K562 (cell line): ENCODE results near the gene PTRH1. TPM values are rescaled to one million over a fixed set of nuclear protein-coding genes. Genes with fewer than 3 reads are reported as not detected.

ENCODE experiments used
- MTA1 ChIP-seq: fragments of 450-650 bp; IDR thresholded peaks from 2 replicates; pipeline ENCODE4 v1.6.1; 2017; ENCODE audit warnings: borderline replicate concordance
- SP1 ChIP-seq: sonication (generic); formaldehyde crosslinking; IDR thresholded peaks from 2 replicates; pipeline ENCODE4 v1.8.1; 2022; ENCODE audit warnings: mild to moderate bottlenecking, missing genetic modification reagents
- SRSF7 ChIP-seq: fragments of 200-400 bp; formaldehyde crosslinking; optimal IDR thresholded peaks from 2 replicates; pipeline ENCODE3; 2017; ENCODE audit warnings: mild to moderate bottlenecking, low read depth, low read length
- TGIF2 ChIP-seq: sonication (generic); formaldehyde crosslinking; IDR thresholded peaks from 2 replicates; pipeline ENCODE4 v1.8.1; 2022; ENCODE audit warnings: mild to moderate bottlenecking, missing genetic modification reagents, moderate library complexity
- polyA plus RNA-seq, 8 experiments: library from polyadenylated mRNA; depleted of rRNA in 4 of 8; stranded (reverse) in 5 of 8; unstranded in 3 of 8; fragments of >200 nt; fragmentation: Nextera tagmentation in 2 of 8; fragmentation: Illumina TruSeq in 1 of 8; extraction: Ambion mirVana in 2 of 8; extraction: Trizol in 1 of 8; gene quantifications; 2 replicates each; pipeline versions ENCODE4 v1.2.1 to v1.2.3, GENCODE V29; 2011 to 2014; ENCODE audit warnings: inconsistent platforms in 1 of 8, missing spikeins in 1 of 8
- total RNA-seq, 7 experiments: library from RNA; depleted of rRNA in 6 of 7; stranded (reverse); fragments of >200 nt in 6 of 7; fragmentation: Illumina TruSeq in 2 of 7; extraction: Trizol in 2 of 7; gene quantifications; 2 replicates each; pipeline versions ENCODE4 v1.2.1 to v1.2.3, GENCODE V29; 2011 to 2021; ENCODE audit warnings: low replicate concordance in 1 of 7
- TF ChIP-seq, protein P1 (sequence below): fragments of 450-650 bp; IDR thresholded peaks from 2 replicates; pipeline ENCODE4 v1.6.1; 2016; ENCODE audit warnings: mild to moderate bottlenecking, moderate library complexity
- TF ChIP-seq, protein P2 (sequence below): fragments of 450-650 bp; IDR thresholded peaks from 2 replicates; pipeline ENCODE4 v1.6.1; 2016; ENCODE audit warnings: missing biosample characterization, missing genetic modification characterization
- TF ChIP-seq, protein P3 (sequence below): sonication (generic); formaldehyde crosslinking; IDR thresholded peaks from 2 replicates; pipeline ENCODE4 v1.9.0; 2022; ENCODE audit warnings: mild to moderate bottlenecking, missing genetic modification reagents
- TF ChIP-seq, protein P4 (sequence below), 2 experiments: IDR thresholded peaks; 2 replicates each; pipeline ENCODE4 v1.6.1; 2012; ENCODE audit warnings: improper control_type of control experiment in 2 of 2, low read depth in 2 of 2, low read length in 2 of 2, borderline replicate concordance in 1 of 2
- TF ChIP-seq, protein P5 (sequence below): sonication (generic); formaldehyde crosslinking; IDR thresholded peaks from 2 replicates; pipeline ENCODE4 v1.8.1; 2023; ENCODE audit warnings: mild to moderate bottlenecking, missing genetic modification reagents

PTRH1 gene
- total and polyA plus RNA-seq, 9 of the 15 experiments (the other 6 are each of a cell fraction or from before 2014, with no cell fraction given) = 0.63 to 43.1 (median 5.7) TPM

DNA sequence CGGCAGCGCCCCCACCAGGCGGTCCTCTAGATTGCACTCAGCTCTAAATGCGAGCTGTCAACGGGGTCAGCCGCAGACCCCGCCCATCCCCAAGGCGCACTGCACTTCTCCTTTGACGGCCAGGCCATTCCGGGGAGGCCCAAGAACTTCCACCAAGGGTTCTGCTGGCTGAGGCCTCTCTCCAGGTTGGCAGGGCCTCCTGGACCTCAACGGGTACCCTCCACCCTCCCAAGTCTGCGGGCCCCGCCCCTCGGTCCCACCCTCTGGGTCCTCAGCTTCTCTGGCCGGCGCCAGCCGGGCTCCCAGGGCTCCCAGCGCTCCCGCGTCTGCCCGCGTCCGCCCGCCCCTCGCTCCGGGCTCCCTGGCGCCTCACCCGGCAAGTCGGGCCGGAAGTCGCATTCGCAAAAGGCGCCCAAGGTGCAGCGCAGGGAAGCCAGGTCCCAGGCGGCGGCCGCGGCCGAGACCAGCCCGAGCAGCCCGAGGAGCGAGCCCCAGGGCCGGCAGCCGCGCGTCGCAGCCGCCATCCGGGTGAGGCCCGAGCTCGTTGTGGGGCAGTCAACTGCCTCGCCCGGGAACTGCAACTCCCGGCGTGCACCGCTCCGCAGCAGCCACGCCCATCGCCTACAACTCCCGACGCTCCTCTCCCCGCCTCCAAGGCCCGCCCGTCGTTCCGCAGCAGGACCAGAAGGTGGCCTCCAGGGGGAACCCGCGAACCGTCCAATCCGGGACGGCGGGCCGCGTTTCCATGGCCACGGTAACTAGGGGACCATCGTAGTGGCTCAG lies 19.5 kb upstream of the PTRH1 start, which contains the start of gene TOR2A (continued):
- TF ChIP-seq, protein P1, sequence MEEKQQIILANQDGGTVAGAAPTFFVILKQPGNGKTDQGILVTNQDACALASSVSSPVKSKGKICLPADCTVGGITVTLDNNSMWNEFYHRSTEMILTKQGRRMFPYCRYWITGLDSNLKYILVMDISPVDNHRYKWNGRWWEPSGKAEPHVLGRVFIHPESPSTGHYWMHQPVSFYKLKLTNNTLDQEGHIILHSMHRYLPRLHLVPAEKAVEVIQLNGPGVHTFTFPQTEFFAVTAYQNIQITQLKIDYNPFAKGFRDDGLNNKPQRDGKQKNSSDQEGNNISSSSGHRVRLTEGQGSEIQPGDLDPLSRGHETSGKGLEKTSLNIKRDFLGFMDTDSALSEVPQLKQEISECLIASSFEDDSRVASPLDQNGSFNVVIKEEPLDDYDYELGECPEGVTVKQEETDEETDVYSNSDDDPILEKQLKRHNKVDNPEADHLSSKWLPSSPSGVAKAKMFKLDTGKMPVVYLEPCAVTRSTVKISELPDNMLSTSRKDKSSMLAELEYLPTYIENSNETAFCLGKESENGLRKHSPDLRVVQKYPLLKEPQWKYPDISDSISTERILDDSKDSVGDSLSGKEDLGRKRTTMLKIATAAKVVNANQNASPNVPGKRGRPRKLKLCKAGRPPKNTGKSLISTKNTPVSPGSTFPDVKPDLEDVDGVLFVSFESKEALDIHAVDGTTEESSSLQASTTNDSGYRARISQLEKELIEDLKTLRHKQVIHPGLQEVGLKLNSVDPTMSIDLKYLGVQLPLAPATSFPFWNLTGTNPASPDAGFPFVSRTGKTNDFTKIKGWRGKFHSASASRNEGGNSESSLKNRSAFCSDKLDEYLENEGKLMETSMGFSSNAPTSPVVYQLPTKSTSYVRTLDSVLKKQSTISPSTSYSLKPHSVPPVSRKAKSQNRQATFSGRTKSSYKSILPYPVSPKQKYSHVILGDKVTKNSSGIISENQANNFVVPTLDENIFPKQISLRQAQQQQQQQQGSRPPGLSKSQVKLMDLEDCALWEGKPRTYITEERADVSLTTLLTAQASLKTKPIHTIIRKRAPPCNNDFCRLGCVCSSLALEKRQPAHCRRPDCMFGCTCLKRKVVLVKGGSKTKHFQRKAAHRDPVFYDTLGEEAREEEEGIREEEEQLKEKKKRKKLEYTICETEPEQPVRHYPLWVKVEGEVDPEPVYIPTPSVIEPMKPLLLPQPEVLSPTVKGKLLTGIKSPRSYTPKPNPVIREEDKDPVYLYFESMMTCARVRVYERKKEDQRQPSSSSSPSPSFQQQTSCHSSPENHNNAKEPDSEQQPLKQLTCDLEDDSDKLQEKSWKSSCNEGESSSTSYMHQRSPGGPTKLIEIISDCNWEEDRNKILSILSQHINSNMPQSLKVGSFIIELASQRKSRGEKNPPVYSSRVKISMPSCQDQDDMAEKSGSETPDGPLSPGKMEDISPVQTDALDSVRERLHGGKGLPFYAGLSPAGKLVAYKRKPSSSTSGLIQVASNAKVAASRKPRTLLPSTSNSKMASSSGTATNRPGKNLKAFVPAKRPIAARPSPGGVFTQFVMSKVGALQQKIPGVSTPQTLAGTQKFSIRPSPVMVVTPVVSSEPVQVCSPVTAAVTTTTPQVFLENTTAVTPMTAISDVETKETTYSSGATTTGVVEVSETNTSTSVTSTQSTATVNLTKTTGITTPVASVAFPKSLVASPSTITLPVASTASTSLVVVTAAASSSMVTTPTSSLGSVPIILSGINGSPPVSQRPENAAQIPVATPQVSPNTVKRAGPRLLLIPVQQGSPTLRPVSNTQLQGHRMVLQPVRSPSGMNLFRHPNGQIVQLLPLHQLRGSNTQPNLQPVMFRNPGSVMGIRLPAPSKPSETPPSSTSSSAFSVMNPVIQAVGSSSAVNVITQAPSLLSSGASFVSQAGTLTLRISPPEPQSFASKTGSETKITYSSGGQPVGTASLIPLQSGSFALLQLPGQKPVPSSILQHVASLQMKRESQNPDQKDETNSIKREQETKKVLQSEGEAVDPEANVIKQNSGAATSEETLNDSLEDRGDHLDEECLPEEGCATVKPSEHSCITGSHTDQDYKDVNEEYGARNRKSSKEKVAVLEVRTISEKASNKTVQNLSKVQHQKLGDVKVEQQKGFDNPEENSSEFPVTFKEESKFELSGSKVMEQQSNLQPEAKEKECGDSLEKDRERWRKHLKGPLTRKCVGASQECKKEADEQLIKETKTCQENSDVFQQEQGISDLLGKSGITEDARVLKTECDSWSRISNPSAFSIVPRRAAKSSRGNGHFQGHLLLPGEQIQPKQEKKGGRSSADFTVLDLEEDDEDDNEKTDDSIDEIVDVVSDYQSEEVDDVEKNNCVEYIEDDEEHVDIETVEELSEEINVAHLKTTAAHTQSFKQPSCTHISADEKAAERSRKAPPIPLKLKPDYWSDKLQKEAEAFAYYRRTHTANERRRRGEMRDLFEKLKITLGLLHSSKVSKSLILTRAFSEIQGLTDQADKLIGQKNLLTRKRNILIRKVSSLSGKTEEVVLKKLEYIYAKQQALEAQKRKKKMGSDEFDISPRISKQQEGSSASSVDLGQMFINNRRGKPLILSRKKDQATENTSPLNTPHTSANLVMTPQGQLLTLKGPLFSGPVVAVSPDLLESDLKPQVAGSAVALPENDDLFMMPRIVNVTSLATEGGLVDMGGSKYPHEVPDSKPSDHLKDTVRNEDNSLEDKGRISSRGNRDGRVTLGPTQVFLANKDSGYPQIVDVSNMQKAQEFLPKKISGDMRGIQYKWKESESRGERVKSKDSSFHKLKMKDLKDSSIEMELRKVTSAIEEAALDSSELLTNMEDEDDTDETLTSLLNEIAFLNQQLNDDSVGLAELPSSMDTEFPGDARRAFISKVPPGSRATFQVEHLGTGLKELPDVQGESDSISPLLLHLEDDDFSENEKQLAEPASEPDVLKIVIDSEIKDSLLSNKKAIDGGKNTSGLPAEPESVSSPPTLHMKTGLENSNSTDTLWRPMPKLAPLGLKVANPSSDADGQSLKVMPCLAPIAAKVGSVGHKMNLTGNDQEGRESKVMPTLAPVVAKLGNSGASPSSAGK = peak; percentile 28; the same call in 1 of the 2 replicates
- TF ChIP-seq, protein P2, sequence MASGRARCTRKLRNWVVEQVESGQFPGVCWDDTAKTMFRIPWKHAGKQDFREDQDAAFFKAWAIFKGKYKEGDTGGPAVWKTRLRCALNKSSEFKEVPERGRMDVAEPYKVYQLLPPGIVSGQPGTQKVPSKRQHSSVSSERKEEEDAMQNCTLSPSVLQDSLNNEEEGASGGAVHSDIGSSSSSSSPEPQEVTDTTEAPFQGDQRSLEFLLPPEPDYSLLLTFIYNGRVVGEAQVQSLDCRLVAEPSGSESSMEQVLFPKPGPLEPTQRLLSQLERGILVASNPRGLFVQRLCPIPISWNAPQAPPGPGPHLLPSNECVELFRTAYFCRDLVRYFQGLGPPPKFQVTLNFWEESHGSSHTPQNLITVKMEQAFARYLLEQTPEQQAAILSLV (tag) = no peak
- TF ChIP-seq, protein P3, sequence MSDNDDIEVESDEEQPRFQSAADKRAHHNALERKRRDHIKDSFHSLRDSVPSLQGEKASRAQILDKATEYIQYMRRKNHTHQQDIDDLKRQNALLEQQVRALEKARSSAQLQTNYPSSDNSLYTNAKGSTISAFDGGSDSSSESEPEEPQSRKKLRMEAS (CRISPR knock-in tag) = 0 out of 2 replicates have a peak, but pooled peaks have one; percentile 93
- TF ChIP-seq SRSF7 (no peak), SP1 (CRISPR knock-in tag) (peak; percentile 99), TGIF2 (0 out of 2 replicates have a peak, but pooled peaks have one; percentile 34), MTA1 (no peak)
- TF ChIP-seq, protein P4, sequence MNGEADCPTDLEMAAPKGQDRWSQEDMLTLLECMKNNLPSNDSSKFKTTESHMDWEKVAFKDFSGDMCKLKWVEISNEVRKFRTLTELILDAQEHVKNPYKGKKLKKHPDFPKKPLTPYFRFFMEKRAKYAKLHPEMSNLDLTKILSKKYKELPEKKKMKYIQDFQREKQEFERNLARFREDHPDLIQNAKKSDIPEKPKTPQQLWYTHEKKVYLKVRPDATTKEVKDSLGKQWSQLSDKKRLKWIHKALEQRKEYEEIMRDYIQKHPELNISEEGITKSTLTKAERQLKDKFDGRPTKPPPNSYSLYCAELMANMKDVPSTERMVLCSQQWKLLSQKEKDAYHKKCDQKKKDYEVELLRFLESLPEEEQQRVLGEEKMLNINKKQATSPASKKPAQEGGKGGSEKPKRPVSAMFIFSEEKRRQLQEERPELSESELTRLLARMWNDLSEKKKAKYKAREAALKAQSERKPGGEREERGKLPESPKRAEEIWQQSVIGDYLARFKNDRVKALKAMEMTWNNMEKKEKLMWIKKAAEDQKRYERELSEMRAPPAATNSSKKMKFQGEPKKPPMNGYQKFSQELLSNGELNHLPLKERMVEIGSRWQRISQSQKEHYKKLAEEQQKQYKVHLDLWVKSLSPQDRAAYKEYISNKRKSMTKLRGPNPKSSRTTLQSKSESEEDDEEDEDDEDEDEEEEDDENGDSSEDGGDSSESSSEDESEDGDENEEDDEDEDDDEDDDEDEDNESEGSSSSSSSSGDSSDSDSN (IDR thresholded peaks at IDR 0.05; ENCODE audit: borderline replicate concordance in 1 of 2, low read depth in 2 of 2, low read length in 2 of 2) = peak; percentile 60 to 93; a peak in 3 of 4 replicates
- TF ChIP-seq, protein P5, sequence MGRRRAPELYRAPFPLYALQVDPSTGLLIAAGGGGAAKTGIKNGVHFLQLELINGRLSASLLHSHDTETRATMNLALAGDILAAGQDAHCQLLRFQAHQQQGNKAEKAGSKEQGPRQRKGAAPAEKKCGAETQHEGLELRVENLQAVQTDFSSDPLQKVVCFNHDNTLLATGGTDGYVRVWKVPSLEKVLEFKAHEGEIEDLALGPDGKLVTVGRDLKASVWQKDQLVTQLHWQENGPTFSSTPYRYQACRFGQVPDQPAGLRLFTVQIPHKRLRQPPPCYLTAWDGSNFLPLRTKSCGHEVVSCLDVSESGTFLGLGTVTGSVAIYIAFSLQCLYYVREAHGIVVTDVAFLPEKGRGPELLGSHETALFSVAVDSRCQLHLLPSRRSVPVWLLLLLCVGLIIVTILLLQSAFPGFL = no peak
